ENCODE measurements around the gene CD28.

Gene CD28

GRCh38 chr2:203748331-203749126, 42.1 kb downstream of the CD28 start:
- no peak overlapping the region for H3K27ac ChIP-seq (replicated peaks)
- no peaks in the 10 kb centered on the region for H3K27me3 ChIP-seq (ENCODE audit: insufficient read depth, poor library complexity, severe bottlenecking)
- TF ChIP-seq REST (IDR thresholded peaks at IDR 0.05; ENCODE audit: insufficient replicate concordance, low read depth) (no peak), GABPA (IDR thresholded peaks at IDR 0.05; ENCODE audit: low read depth) (no peak), POLR2AphosphoS5 (IDR thresholded peaks at IDR 0.05; ENCODE audit: low read depth) (no peak), SPI1 (IDR thresholded peaks at IDR 0.05; ENCODE audit: borderline replicate concordance, low read depth) (no peak)
- TF ChIP-seq, protein P1, sequence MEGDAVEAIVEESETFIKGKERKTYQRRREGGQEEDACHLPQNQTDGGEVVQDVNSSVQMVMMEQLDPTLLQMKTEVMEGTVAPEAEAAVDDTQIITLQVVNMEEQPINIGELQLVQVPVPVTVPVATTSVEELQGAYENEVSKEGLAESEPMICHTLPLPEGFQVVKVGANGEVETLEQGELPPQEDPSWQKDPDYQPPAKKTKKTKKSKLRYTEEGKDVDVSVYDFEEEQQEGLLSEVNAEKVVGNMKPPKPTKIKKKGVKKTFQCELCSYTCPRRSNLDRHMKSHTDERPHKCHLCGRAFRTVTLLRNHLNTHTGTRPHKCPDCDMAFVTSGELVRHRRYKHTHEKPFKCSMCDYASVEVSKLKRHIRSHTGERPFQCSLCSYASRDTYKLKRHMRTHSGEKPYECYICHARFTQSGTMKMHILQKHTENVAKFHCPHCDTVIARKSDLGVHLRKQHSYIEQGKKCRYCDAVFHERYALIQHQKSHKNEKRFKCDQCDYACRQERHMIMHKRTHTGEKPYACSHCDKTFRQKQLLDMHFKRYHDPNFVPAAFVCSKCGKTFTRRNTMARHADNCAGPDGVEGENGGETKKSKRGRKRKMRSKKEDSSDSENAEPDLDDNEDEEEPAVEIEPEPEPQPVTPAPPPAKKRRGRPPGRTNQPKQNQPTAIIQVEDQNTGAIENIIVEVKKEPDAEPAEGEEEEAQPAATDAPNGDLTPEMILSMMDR (IDR thresholded peaks at IDR 0.05; ENCODE audit: insufficient read depth, low read length), result no peak
- H3K4me3 ChIP-seq (replicated peaks; ENCODE audit: insufficient read depth, low read length), result no peak overlapping the region
- no peak for DNase-seq (ENCODE audit: low read depth in 1 of 2, low spot score in 1 of 2)

GRCh38 chr2:203750346-203751068, 44.1 kb downstream of the CD28 start:
- Histone ChIP-seq H3K4me3 (replicated peaks; ENCODE audit: insufficient read depth, low read length) (no peak overlapping the region), H3K27ac (replicated peaks) (no peak overlapping the region), H3K27me3 (ENCODE audit: insufficient read depth, poor library complexity, severe bottlenecking) (no peaks in the 10 kb centered on the region)
- no peak for DNase-seq (ENCODE audit: low read depth in 1 of 2, low spot score in 1 of 2)
- TF ChIP-seq SPI1 (IDR thresholded peaks at IDR 0.05; ENCODE audit: borderline replicate concordance, low read depth) (no peak), REST (IDR thresholded peaks at IDR 0.05; ENCODE audit: insufficient replicate concordance, low read depth) (no peak), POLR2AphosphoS5 (IDR thresholded peaks at IDR 0.05; ENCODE audit: low read depth) (no peak), GABPA (IDR thresholded peaks at IDR 0.05; ENCODE audit: low read depth) (no peak)
- TF ChIP-seq, protein P1 (IDR thresholded peaks at IDR 0.05; ENCODE audit: insufficient read depth, low read length), result no peak

- peak in 1 of 2 experiments; percentile 72 for DNase-seq (ENCODE audit: low read depth in 1 of 2, low spot score in 1 of 2)
- Histone ChIP-seq H3K4me3 (replicated peaks; ENCODE audit: insufficient read depth, low read length) (no peak overlapping the region), H3K27me3 (ENCODE audit: insufficient read depth, poor library complexity, severe bottlenecking) (no peaks in the 10 kb centered on the region), H3K27ac (replicated peaks) (no peak overlapping the region)
- TF ChIP-seq SPI1 (IDR thresholded peaks at IDR 0.05; ENCODE audit: borderline replicate concordance, low read depth), result no peak
- no peak for TF ChIP-seq REST (IDR thresholded peaks at IDR 0.05; ENCODE audit: insufficient replicate concordance, low read depth)
- no peak for TF ChIP-seq POLR2AphosphoS5 (IDR thresholded peaks at IDR 0.05; ENCODE audit: low read depth)
- TF ChIP-seq, protein P1 (IDR thresholded peaks at IDR 0.05; ENCODE audit: insufficient read depth, low read length), result no peak
- TF ChIP-seq GABPA (IDR thresholded peaks at IDR 0.05; ENCODE audit: low read depth), result no peak
These were observed 45.3 kb downstream of the CD28 start for GRCh38 chr2:203751685-203752271.
